Activated T-helper 2 cell treated with anti-CD3 and anti-CD28 coated beads, Interferon-gamma antibody, Interleukin-2, Interleukin-4, amounts not matched to agents 10 μg/mL and 5 μg/mL and 100 μg/mL, durations not matched to agents 14 hours and 24 hours and 36 hours (primary cell): ENCODE measurements around the gene STX11. TPM values are rescaled to one million over a fixed set of nuclear protein-coding genes. Genes with fewer than 3 reads are reported as not detected.

ENCODE experiments used
- DNase-seq: peaks from one replicate; pipeline ENCODE4 v3.0.0; 2021; ENCODE audit warnings: low spot score
- H3K27ac Mint-ChIP-seq: one replicate; pipeline ENCODE4 v1.8.0; 2021; ENCODE audit warnings: mixed read lengths
- H3K27me3 Mint-ChIP-seq: one replicate; pipeline ENCODE4 v1.8.0; 2021; ENCODE audit warnings: low read depth, mixed read lengths
- H3K36me3 Mint-ChIP-seq: one replicate; pipeline ENCODE4 v1.8.0; 2021; ENCODE audit warnings: low read depth, mixed read lengths
- H3K4me1 Mint-ChIP-seq: one replicate; pipeline ENCODE4 v1.8.0; 2021; ENCODE audit warnings: low read depth, mixed read lengths
- H3K4me3 Mint-ChIP-seq: one replicate; pipeline ENCODE4 v1.8.0; 2021; ENCODE audit warnings: low read depth, mild to moderate bottlenecking, moderate library complexity, mixed read lengths
- H3K9me3 Mint-ChIP-seq: one replicate; pipeline ENCODE4 v1.8.0; 2021; ENCODE audit warnings: mixed read lengths
- intact Hi-C: fragments of 100-400 bp; cut with micrococcal nuclease; formaldehyde crosslinking; loops from one replicate; pipeline ENCODE4 v1.15.1; 2023
- total RNA-seq: library from RNA; stranded (reverse); gene quantifications from 2 replicates; pipeline ENCODE4 v1.2.3, GENCODE V29; 2022

The STX11 gene
- total RNA-seq, 1 donor from 2014 or later = 19.7 TPM

- H3K4me1 Mint-ChIP-seq = peaks cover 15% of the 10 kb centered on the region
- no peak overlapping the region for H3K27ac Mint-ChIP-seq
- intact Hi-C loops = loop anchor here (10.0 kb wide), 1 partner anchor 656 kb away; no protein-coding TSS in a partner anchor
- peaks cover 28% of the 10 kb centered on the region for H3K27me3 Mint-ChIP-seq
- H3K4me3 Mint-ChIP-seq = no peak overlapping the region
- peaks cover 4% of the 10 kb centered on the region for H3K9me3 Mint-ChIP-seq
- no peaks in the 10 kb centered on the region for H3K36me3 Mint-ChIP-seq
- DNase-seq = no peak
These were observed 60.8 kb downstream of the STX11 start for GRCh38 chr6:144211160-144211559.

GRCh38 chr6:144213315-144213714 lies 63.0 kb downstream of the STX11 start:
- H3K4me1 Mint-ChIP-seq = peaks cover 26% of the 10 kb centered on the region
- intact Hi-C loops = loop anchor here (10.0 kb wide), 1 partner anchor 659 kb away; no protein-coding TSS in a partner anchor
- no peaks in the 10 kb centered on the region for H3K9me3 Mint-ChIP-seq
- no peak overlapping the region for H3K4me3 Mint-ChIP-seq
- H3K27ac Mint-ChIP-seq = no peak overlapping the region
- no peaks in the 10 kb centered on the region for H3K36me3 Mint-ChIP-seq
- no peak for DNase-seq
- H3K27me3 Mint-ChIP-seq = peaks cover 10% of the 10 kb centered on the region

GRCh38 chr6:144214029-144214428 lies 63.7 kb downstream of the STX11 start:
- H3K9me3 Mint-ChIP-seq = no peaks in the 10 kb centered on the region
- H3K4me1 Mint-ChIP-seq = peaks cover 29% of the 10 kb centered on the region
- no peak for DNase-seq
- intact Hi-C loops = loop anchor here (10.0 kb wide), 1 partner anchor 659 kb away; no protein-coding TSS in a partner anchor
- no peaks in the 10 kb centered on the region for H3K36me3 Mint-ChIP-seq
- H3K27me3 Mint-ChIP-seq = peaks cover 5% of the 10 kb centered on the region
- no peak overlapping the region for H3K27ac Mint-ChIP-seq
- H3K4me3 Mint-ChIP-seq = no peak overlapping the region

GRCh38 chr6:144214622-144215401 lies 64.5 kb downstream of the STX11 start:
- peak overlapping the region; percentile 98 for H3K27ac Mint-ChIP-seq
- no peaks in the 10 kb centered on the region for H3K36me3 Mint-ChIP-seq
- intact Hi-C loops = loop anchor here (5.0 to 10.0 kb wide), 4 partner anchors 137 to 660 kb away; no protein-coding TSS in a partner anchor
- peaks cover 5% of the 10 kb centered on the region for H3K27me3 Mint-ChIP-seq
- H3K9me3 Mint-ChIP-seq = no peaks in the 10 kb centered on the region
- no peak for DNase-seq
- peaks cover 29% of the 10 kb centered on the region for H3K4me1 Mint-ChIP-seq
- H3K4me3 Mint-ChIP-seq = peak overlapping the region; percentile 89

- intact Hi-C loops = loop anchor here (5.0 to 10.0 kb wide), 4 partner anchors 137 to 661 kb away; no protein-coding TSS in a partner anchor
- Mint-ChIP-seq H3K9me3 (no peaks in the 10 kb centered on the region), H3K27me3 (peaks cover 4% of the 10 kb centered on the region), H3K36me3 (no peaks in the 10 kb centered on the region), H3K4me1 (peaks cover 29% of the 10 kb centered on the region), H3K27ac (peak overlapping the region; percentile 98), H3K4me3 (peak overlapping the region; percentile 89)
- no peak for DNase-seq
These were observed 65.2 kb downstream of the STX11 start for GRCh38 chr6:144215402-144215931.

GRCh38 chr6:144215932-144216667 lies 65.8 kb downstream of the STX11 start:
- H3K27me3 Mint-ChIP-seq = peaks cover under 1% of the 10 kb centered on the region
- H3K27ac Mint-ChIP-seq = peak overlapping the region; percentile 98

GRCh38 chr6:144216668-144217218 lies 66.4 kb downstream of the STX11 start:
- H3K4me3 Mint-ChIP-seq = peak overlapping the region; percentile 89
- H3K36me3 Mint-ChIP-seq = no peaks in the 10 kb centered on the region
- no peak for DNase-seq
- no peaks in the 10 kb centered on the region for H3K27me3 Mint-ChIP-seq
- intact Hi-C loops = loop anchor here (1.0 to 10.0 kb wide), 10 partner anchors 38 to 662 kb away; partner anchors contain the start of genes SF3B5, STX11 and UTRN
- no peaks in the 10 kb centered on the region for H3K9me3 Mint-ChIP-seq
- peak overlapping the region; percentile 98 for H3K27ac Mint-ChIP-seq
- peaks cover 26% of the 10 kb centered on the region for H3K4me1 Mint-ChIP-seq

More at GRCh38 chr6:144215932-144216667, 65.8 kb downstream of the STX11 start:
- Mint-ChIP-seq H3K4me3 (peak overlapping the region; percentile 89), H3K9me3 (no peaks in the 10 kb centered on the region), H3K4me1 (peaks cover 28% of the 10 kb centered on the region), H3K36me3 (no peaks in the 10 kb centered on the region)
- intact Hi-C loops = loop anchor here (1.0 to 10.0 kb wide), 10 partner anchors 38 to 661 kb away; partner anchors contain the start of genes SF3B5, STX11 and UTRN
- DNase-seq = peak; percentile 90

- H3K9me3 Mint-ChIP-seq = no peaks in the 10 kb centered on the region
- peaks cover 26% of the 10 kb centered on the region for H3K4me1 Mint-ChIP-seq
- intact Hi-C loops = loop anchor here (2.0 to 10.0 kb wide), 5 partner anchors 68 to 662 kb away; partner anchors contain the start of gene UTRN
- H3K36me3 Mint-ChIP-seq = no peaks in the 10 kb centered on the region
- no peak overlapping the region for H3K27ac Mint-ChIP-seq
- DNase-seq = no peak
- H3K27me3 Mint-ChIP-seq = no peaks in the 10 kb centered on the region
- H3K4me3 Mint-ChIP-seq = peak overlapping the region; percentile 17
These were observed 66.9 kb downstream of the STX11 start for GRCh38 chr6:144217264-144217663.

GRCh38 chr6:144217797-144218196 lies 67.5 kb downstream of the STX11 start:
- H3K4me3 Mint-ChIP-seq = no peak overlapping the region
- no peaks in the 10 kb centered on the region for H3K9me3 Mint-ChIP-seq
- H3K36me3 Mint-ChIP-seq = no peaks in the 10 kb centered on the region
- H3K27ac Mint-ChIP-seq = no peak overlapping the region
- intact Hi-C loops = loop anchor here (2.0 to 10.0 kb wide), 5 partner anchors 67 to 663 kb away; partner anchors contain the start of gene UTRN
- no peak for DNase-seq
- no peaks in the 10 kb centered on the region for H3K27me3 Mint-ChIP-seq
- H3K4me1 Mint-ChIP-seq = peaks cover 26% of the 10 kb centered on the region

GRCh38 chr6:144219056-144219685 lies 68.9 kb downstream of the STX11 start:
- H3K4me3 Mint-ChIP-seq = no peak overlapping the region
- no peak for DNase-seq
- intact Hi-C loops = loop anchor here (1.0 to 10.0 kb wide), 5 partner anchors 114 to 664 kb away; no protein-coding TSS in a partner anchor
- H3K27ac Mint-ChIP-seq = no peak overlapping the region
- H3K27me3 Mint-ChIP-seq = no peaks in the 10 kb centered on the region
- no peaks in the 10 kb centered on the region for H3K9me3 Mint-ChIP-seq
- H3K36me3 Mint-ChIP-seq = no peaks in the 10 kb centered on the region
- H3K4me1 Mint-ChIP-seq = peaks cover 26% of the 10 kb centered on the region

GRCh38 chr6:144220031-144220790 lies 69.9 kb downstream of the STX11 start:
- intact Hi-C loops = no loop called here
- Mint-ChIP-seq H3K4me1 (peaks cover 22% of the 10 kb centered on the region), H3K9me3 (no peaks in the 10 kb centered on the region), H3K4me3 (no peak overlapping the region), H3K36me3 (no peaks in the 10 kb centered on the region), H3K27ac (no peak overlapping the region), H3K27me3 (peaks cover 2% of the 10 kb centered on the region)
- no peak for DNase-seq
